ENCODE results near the gene NEUROD4.

Gene NEUROD4

DNA sequence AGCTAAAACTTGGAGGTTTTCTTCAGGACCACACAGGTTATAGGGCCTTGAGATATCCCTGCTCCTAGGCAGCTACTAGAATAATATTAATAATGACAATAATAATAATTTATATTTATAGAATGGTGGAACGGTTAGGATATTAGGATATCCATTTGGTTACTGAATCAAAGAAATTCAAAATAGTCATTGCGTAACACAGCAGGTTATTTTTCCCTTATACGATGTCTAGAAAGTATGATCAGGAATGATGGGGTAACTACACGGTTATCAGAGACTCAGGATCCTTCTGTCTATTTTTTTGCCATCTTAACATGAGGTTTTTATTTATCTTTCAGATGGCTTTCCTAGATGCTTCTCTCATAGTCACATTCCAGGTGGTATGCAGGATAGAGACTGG, 39.0 kb downstream of the NEUROD4 start:
- no peak for DNase-seq (ENCODE audit: low spot score)

DNA sequence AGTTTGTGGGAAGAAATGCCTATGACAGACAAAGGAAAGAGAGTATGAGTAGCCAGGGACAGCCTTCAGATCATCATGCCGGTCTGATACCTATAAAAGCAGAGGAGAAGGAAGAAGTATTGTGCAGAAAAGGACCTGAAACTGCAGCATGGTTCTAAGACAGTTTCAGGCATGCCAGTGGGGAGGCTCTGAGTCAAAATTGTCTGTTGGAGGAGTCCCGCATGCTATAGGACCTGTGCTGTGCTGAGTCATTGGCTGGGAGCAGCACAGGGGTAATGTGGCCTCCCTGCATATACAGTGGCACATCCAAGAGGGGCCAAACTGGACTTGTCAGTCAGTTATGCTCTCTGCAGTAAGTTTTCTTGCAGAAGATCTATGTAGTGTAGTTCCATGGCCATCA, 40.7 kb downstream of the NEUROD4 start:
- DNase-seq (ENCODE audit: low spot score) = no peak

DNA sequence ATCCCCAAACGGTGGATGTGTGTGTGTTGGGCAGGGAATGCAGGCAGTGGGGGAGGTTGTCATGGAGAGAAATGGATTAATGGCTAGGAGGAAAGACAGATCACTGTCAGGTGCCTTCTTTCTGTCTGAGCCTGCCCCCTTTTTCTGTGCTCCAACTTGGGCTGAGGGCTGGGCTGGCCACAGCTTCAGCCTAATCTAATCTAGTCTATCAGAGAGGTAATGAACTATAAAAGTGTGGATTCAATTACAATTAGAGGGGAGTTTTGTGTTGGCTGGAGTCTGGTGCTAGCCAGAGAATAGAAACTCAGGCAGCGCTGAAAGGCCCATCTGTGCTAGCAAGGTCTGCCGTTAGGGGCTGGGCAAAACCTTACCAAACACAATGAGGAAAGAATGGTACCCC, 41.2 kb downstream of the NEUROD4 start:
- no peak for DNase-seq (ENCODE audit: low spot score)

DNA sequence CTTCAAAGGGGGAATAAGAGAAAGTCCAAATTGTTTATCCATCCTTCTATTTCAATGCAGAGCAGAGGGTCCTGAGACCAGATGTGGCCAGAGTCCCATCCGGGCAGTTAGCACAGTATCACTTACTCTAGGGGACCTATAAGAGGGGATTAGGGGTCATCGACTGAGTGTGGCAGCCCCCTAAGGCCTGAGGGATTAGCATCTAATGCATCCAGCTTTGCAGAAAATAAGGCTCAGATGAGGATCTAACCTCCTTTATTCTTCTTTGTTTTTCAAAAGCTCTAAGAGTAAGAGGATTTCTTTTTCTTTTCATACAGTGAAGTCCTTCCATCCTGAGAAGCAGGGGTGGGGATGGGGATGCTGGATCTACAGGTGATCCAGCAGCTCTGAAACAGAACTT, 43.5 kb downstream of the NEUROD4 start:
- DNase-seq (ENCODE audit: low spot score) = no peak

DNA sequence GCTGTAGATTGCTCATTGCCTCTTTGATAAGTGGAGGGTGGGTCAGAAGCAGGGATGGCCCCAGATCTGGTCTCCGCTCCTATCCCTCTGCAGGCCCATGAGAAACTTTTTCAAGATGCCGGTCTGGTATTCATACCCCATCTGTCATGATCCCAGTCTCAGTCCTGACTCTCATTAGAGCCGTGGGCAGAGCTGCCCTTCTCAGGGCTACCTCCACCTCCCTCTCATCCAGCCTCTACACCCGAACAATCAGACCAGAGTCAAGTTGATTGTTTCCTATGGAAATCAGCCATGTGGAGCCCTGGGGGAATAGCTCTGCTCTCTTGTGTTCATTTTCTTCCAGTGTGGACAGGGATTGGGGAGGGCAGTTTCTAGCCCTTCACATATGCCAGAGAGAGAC, 45.8 kb downstream of the NEUROD4 start:
- no peak for DNase-seq (ENCODE audit: low spot score)

DNA sequence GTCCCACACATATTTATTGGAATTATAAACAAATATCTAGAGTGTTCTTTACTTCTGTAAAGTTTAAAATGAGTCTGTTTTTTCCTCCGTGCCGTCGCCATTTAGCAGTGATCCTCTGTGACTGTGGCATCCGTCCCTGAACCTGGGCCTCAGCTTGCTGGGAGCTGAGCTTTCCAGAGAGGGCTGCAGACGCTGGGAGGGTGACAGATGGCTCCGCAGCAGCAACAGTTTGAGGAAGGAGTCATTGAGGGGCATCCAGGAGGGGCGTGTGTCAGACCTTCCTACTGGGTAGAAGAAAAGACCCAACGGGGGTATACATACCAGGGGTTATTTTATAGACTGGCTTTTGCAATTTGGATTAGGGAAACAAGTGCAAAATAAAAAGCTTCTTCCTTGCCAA, 47.9 kb downstream of the NEUROD4 start:
- DNase-seq (ENCODE audit: low spot score) = no peak

DNA sequence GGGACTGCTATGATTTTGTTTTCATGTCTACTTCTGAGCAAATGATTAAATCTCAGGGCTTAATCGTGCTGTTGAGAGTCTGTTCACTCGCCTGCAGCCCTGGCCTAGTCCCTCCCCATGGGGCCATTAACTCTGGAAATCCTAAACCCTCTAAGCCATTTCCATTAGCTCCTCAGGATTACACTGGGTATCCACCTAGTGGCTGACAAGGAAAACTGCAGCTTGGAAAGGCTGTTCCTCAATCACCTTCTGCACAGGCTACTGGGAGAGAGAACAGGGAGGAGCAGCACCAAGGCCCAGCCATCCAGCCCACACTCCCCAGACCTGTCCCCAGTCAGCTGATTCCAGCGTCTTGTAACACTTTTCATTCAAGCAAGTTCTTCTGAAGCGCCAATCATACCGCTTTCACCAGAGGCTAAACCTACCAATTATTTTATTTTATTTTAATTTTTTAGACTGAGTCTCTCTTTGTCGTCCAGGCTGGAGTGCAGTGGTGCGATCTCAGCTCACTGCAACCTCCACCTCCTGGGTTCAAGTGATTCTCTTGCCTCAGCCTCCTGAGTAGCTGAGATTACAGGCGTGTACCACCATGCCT, 48.7 kb downstream of the NEUROD4 start:
- DNase-seq (ENCODE audit: low spot score) = peak; percentile 59

DNA sequence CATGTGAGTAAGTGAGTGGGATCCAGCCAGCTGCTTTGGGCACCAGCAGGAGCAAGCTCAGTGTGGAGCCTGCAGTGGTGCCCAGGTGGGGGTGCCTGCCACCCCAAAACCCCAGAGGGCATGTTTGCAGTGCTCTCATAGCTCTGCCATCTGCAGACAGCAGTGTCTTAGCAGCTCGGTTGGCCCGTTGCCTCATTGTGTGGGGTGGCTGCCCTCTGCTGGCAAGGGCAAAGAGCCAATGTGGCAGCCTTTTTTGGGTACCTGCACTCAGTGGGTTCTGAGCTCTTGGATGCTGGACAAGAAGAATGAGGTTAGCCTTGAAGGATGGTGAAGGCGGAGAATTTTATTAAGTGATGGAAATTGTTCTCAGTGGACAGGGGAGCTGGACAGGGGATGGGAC, 52.3 kb downstream of the NEUROD4 start:
- DNase-seq (ENCODE audit: low spot score) = peak; percentile 69

DNA sequence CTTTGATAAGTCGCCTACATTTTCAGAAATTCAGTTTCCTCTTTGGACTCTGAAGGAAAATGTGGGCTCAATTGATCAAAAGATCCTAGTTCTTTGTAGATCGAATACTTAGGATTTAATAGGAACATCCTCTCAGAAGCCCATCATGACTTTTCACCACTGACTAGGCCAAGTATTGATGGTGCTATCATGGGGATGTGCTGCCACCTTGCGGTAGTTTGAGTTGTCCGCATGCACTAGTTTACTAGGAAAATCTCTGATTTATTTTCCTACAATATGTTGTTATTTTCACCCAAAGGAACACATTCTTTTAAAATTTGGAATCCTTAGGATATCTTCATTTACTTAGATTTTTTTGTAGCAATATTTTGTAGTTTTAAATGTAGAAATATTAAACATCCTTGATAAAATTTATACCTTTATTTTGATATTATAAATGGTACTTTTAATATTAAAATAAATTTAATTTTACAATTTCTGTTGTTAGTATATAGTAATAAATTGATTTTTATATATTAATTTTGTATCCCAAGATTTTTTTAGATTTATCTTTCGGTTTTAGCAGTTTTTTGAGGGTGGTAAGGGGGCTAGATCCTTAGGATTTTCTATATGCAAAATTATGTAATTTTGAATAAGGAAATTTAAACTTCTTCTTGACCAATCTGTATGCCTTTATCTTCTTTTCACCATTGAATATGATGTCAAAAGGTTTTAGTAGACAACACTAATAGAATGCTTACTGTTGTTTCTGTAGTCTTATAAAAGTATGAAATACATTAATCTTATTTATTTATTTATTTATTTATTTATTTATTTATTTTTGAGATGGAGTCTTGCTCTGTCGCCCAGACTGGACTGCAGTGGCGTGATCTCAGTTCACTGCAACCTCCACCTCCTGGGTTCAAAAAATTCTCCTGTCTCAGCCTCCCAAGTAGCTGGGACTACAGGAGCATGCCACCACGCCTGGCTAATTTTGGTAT, 53.6 kb downstream of the NEUROD4 start:
- DNase-seq (ENCODE audit: low spot score) = peak; percentile 85

DNA sequence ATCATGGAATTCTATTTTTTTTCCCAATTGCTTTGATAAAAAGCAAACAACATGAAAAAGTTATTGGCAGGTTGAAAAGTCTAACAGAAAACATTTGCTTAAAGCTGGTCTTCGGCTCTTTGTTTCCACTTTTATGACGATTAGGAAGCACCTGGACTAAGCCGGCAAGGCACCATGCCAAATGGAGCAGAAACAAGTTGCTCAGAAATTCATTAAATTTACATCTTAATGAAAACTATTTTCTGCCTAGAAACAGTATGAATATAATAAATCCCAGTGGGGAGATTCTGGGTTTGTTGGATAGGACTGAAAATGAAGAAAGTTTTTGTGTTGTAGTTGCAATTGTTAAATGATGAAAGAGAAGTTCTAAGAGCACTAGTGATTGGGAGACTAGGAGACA, 55.0 kb downstream of the NEUROD4 start:
- DNase-seq (ENCODE audit: low spot score) = no peak
